PC-3 (cell line): ENCODE data around the gene DAPK1. TPM values are rescaled to one million over a fixed set of nuclear protein-coding genes. Genes with fewer than 3 reads are reported as not detected.

ENCODE experiments used
- ATAC-seq: fragments of 200-7000 bp; cut with Tn5 transposase; 2 replicates; pipeline ENCODE4 v1.9.1; 2020; ENCODE audit warnings: mild to moderate bottlenecking, moderate library complexity
- BruUV-seq: library from RNA; stranded (reverse); fragments of 400-500 nt; replicated peaks from 2 replicates; lab custom pipeline; 2021; lab: Mats Ljungman, UMichigan
- CTCF ChIA-PET: fragments of 300-600 bp; sonication (Branson Sonifier 250); formaldehyde crosslinking; loops from one replicate; lab custom pipeline; 2022; ENCODE audit warnings: antibody characterized with exemption; lab: Charles Lee
- POLR2A ChIA-PET: fragments of 300-600 bp; sonication (Branson Sonifier 250); formaldehyde crosslinking; loops from one replicate; lab custom pipeline; 2022; ENCODE audit warnings: antibody characterized with exemption; ENCODE audit not compliant: unreplicated experiment; lab: Charles Lee
- DNase-seq: peaks from one replicate; pipeline ENCODE4 v3.0.0-alpha.2; 2015
- H2AFZ ChIP-seq: fragments of 300-600 bp; sonication (generic); 2 replicates; pipeline ENCODE4 v1.6.0; 2016; ENCODE audit warnings: antibody characterized with exemption, low read length
- H3F3A ChIP-seq: fragments of 300-600 bp; sonication (generic); one replicate; pipeline ENCODE4 v1.6.0; 2017; ENCODE audit warnings: antibody characterized with exemption, low read length, control low read depth, mild to moderate bottlenecking; ENCODE audit not compliant: unreplicated experiment
- H3K27ac ChIP-seq: fragments of 300-600 bp; sonication (generic); 2 replicates; pipeline ENCODE4 v1.5.1; 2016; ENCODE audit warnings: mild to moderate bottlenecking, low read length
- H3K27me3 ChIP-seq: fragments of 300-600 bp; sonication (generic); 2 replicates; pipeline ENCODE4 v1.6.1; 2016; ENCODE audit warnings: low read length, mixed read lengths
- H3K36me3 ChIP-seq: fragments of 300-600 bp; sonication (generic); 2 replicates; pipeline ENCODE4 v1.6.1; 2016; ENCODE audit warnings: low read depth, mixed run types, low read length, mixed read lengths
- H3K4me1 ChIP-seq: fragments of 300-600 bp; sonication (generic); 2 replicates; pipeline ENCODE4 v1.5.1; 2016; ENCODE audit warnings: low read length; ENCODE audit not compliant: insufficient read depth
- H3K4me2 ChIP-seq: fragments of 300-600 bp; sonication (generic); 2 replicates; pipeline ENCODE4 v1.6.0; 2016; ENCODE audit warnings: low read length
- H3K4me3 ChIP-seq: fragments of 300-600 bp; sonication (generic); 2 replicates; pipeline ENCODE4 v1.5.1; 2016; ENCODE audit warnings: mild to moderate bottlenecking, low read length, mixed read lengths
- H3K79me2 ChIP-seq: fragments of 300-600 bp; sonication (generic); 2 replicates; pipeline ENCODE4 v1.6.1; 2017; ENCODE audit warnings: low read length, mixed read lengths
- H3K9ac ChIP-seq: fragments of 300-600 bp; sonication (generic); 2 replicates; pipeline ENCODE4 v1.6.0; 2016; ENCODE audit warnings: mild to moderate bottlenecking, low read length
- H3K9me2 ChIP-seq: fragments of 300-600 bp; sonication (generic); replicated peaks from 2 replicates; pipeline ENCODE4 v1.6.1; 2016; ENCODE audit warnings: mixed run types, low read length, mixed read lengths
- H3K9me3 ChIP-seq: fragments of 300-600 bp; sonication (generic); 2 replicates; pipeline ENCODE4 v1.6.1; 2016; ENCODE audit warnings: low read length, mixed read lengths
- H4K20me1 ChIP-seq: fragments of 300-600 bp; sonication (generic); 2 replicates; pipeline ENCODE4 v1.6.1; 2016; ENCODE audit warnings: low read length, mixed read lengths
- CTCF ChIP-seq: fragments of 300-600 bp; sonication (generic); conservative IDR thresholded peaks from 2 replicates; pipeline ENCODE4 v1.5.1; 2017; ENCODE audit warnings: antibody characterized with exemption, low read depth, mild to moderate bottlenecking, low read length
- EZH2 ChIP-seq: fragments of 300-600 bp; sonication (generic); IDR thresholded peaks from one replicate; pipeline ENCODE4 v1.6.1; 2017; ENCODE audit warnings: antibody characterized with exemption, mild to moderate bottlenecking, low read length; ENCODE audit not compliant: unreplicated experiment
- EZH2phosphoT487 ChIP-seq: fragments of 300-600 bp; sonication (generic); IDR thresholded peaks from 2 replicates; pipeline ENCODE4 v1.6.1; 2018; ENCODE audit warnings: mild to moderate bottlenecking, antibody characterized with exemption, low read length, borderline replicate concordance
- intact Hi-C: fragments of 100-400 bp; cut with micrococcal nuclease; formaldehyde crosslinking; loops from 2 replicates; pipeline ENCODE4 v1.9.0; 2023
- total RNA-seq: library from RNA; depleted of rRNA; stranded (reverse); fragments of >200 nt; gene quantifications from 2 replicates; pipeline ENCODE4 v1.2.3, GENCODE V29; 2014

DAPK1 gene
- total RNA-seq, 1 experiment from 2014 or later, result not detected

GRCh38 chr9:87465816-87466215 lies 31.9 kb upstream of the DAPK1 start:
- BruUV-seq, result no TSS peak

GRCh38 chr9:87467187-87467586 lies 30.5 kb upstream of the DAPK1 start:
- intact Hi-C loops, result no loop called here

More at GRCh38 chr9:87465816-87466215, 31.9 kb upstream of the DAPK1 start:
- Histone ChIP-seq H2AFZ (no peak overlapping the region), H3K4me3 (no peak overlapping the region), H3F3A (no peaks in the 10 kb centered on the region), H3K4me1 (no peaks in the 10 kb centered on the region), H3K27ac (no peak overlapping the region), H3K36me3 (no peaks in the 10 kb centered on the region), H3K9me2 (no peaks in the 10 kb centered on the region), H3K4me2 (no peak overlapping the region), H3K9me3 (no peaks in the 10 kb centered on the region), H3K79me2 (no peaks in the 10 kb centered on the region), H3K9ac (no peak overlapping the region), H4K20me1 (no peaks in the 10 kb centered on the region), H3K27me3 (no peaks in the 10 kb centered on the region; the same call in 1 of the 2 replicates)
- CTCF ChIA-PET, result no interaction called here
- intact Hi-C loops, result no loop called here
- no peak for TF ChIP-seq EZH2
- no peak for TF ChIP-seq EZH2phosphoT487
- no peak for TF ChIP-seq CTCF
- POLR2A ChIA-PET, result no interaction called here
- DNase-seq (no peak), ATAC-seq (no peak)

More at GRCh38 chr9:87467187-87467586, 30.5 kb upstream of the DAPK1 start:
- H3K36me3 ChIP-seq, result no peaks in the 10 kb centered on the region
- no peak overlapping the region for H3K9ac ChIP-seq
- no peak for ATAC-seq
- no peaks in the 10 kb centered on the region for H3K4me1 ChIP-seq
- no peak overlapping the region for H3K27ac ChIP-seq
- H3K9me2 ChIP-seq, result no peaks in the 10 kb centered on the region
- no peaks in the 10 kb centered on the region; the same call in 1 of the 2 replicates for H3K27me3 ChIP-seq
- no peak overlapping the region for H3K4me3 ChIP-seq
- TF ChIP-seq EZH2 (no peak), CTCF (no peak), EZH2phosphoT487 (no peak)
- CTCF ChIA-PET, result no interaction called here
- BruUV-seq, result no TSS peak
- DNase-seq, result no peak
- no peaks in the 10 kb centered on the region for H3K79me2 ChIP-seq
- no peak overlapping the region for H2AFZ ChIP-seq
- H3F3A ChIP-seq, result no peaks in the 10 kb centered on the region
- H3K9me3 ChIP-seq, result no peaks in the 10 kb centered on the region
- H4K20me1 ChIP-seq, result no peaks in the 10 kb centered on the region
- POLR2A ChIA-PET, result no interaction called here
- H3K4me2 ChIP-seq, result no peak overlapping the region
